ENCODE measurements around the gene CDYL.

The CDYL gene

DNA sequence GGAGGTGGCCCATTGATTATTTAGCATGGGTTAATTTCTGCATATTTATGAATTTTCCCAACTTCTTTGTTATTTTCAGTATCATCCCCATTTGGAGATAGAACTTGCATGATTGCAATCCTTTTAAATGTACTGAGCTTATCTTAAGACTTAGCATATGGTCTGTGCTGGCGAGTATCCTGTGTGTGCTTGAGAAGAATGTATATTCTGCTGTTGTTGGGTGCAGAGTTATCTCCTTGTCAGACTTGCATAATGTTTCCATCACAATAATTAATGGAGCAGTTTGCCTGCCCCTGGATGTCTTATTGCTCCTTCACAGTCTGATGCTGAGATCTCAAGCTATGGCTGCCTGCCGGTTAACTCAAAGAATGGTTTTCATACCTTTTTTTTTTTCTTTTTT, 112.6 kb downstream of the CDYL start:
- peaks cover 94% of the 10 kb centered on the region for H3K79me2 ChIP-seq (ENCODE audit: insufficient read depth, low read depth)

DNA sequence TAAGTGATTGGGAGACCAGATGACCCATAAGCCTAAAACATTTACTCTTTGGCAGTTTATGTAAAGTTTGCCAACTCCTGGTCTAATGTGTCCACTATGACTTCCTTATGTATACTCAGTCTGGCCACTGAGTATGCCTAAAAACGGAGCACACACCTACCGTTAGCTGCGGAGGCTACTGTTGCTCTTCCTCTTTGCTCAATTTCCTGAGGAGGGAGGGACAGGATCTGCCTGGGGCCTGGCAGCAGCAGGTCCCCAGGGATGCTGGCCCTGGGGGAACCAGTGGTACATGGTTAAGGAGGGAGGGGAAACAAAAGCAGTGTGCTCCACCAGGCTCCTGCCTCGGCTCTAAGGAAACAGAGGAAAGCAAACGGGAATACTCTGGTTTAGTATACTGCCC, 113.5 kb downstream of the CDYL start:
- H2AFZ ChIP-seq (ENCODE audit: low read depth), result no peak overlapping the region
- TF ChIP-seq, protein P1, sequence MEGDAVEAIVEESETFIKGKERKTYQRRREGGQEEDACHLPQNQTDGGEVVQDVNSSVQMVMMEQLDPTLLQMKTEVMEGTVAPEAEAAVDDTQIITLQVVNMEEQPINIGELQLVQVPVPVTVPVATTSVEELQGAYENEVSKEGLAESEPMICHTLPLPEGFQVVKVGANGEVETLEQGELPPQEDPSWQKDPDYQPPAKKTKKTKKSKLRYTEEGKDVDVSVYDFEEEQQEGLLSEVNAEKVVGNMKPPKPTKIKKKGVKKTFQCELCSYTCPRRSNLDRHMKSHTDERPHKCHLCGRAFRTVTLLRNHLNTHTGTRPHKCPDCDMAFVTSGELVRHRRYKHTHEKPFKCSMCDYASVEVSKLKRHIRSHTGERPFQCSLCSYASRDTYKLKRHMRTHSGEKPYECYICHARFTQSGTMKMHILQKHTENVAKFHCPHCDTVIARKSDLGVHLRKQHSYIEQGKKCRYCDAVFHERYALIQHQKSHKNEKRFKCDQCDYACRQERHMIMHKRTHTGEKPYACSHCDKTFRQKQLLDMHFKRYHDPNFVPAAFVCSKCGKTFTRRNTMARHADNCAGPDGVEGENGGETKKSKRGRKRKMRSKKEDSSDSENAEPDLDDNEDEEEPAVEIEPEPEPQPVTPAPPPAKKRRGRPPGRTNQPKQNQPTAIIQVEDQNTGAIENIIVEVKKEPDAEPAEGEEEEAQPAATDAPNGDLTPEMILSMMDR (conservative IDR thresholded peaks at IDR 0.05; ENCODE audit: low read depth, low read length), result no peak
- H3K27ac ChIP-seq, result no peak overlapping the region
- H3K27me3 ChIP-seq (ENCODE audit: insufficient read depth, low read depth), result no peaks in the 10 kb centered on the region
- H4K20me1 ChIP-seq (ENCODE audit: insufficient read depth), result 0 out of 2 replicates have a peak, but pooled peaks cover 6% of the 10 kb centered on the region
- H3K36me3 ChIP-seq (ENCODE audit: insufficient read depth), result no peaks in the 10 kb centered on the region; the same call in 1 of the 2 replicates
- peaks cover 86% of the 10 kb centered on the region for H3K79me2 ChIP-seq (ENCODE audit: insufficient read depth, low read depth)
- no peak overlapping the region for H3K9ac ChIP-seq
- peaks cover 25% of the 10 kb centered on the region for H3K4me1 ChIP-seq (ENCODE audit: low read depth, poor library complexity, severe bottlenecking)
- no peak overlapping the region for H3K4me3 ChIP-seq (IDR thresholded peaks at IDR 0.05; ENCODE audit: insufficient read depth, low read depth, low read length)
- H3K4me2 ChIP-seq, result no peak overlapping the region

More for the DNA sequence above, 112.6 kb downstream of the CDYL start:
- TF ChIP-seq, protein P1 (conservative IDR thresholded peaks at IDR 0.05; ENCODE audit: low read depth, low read length), result no peak
- Histone ChIP-seq H3K9ac (no peak overlapping the region), H3K4me3 (IDR thresholded peaks at IDR 0.05; ENCODE audit: insufficient read depth, low read depth, low read length) (no peak overlapping the region), H3K4me2 (no peak overlapping the region), H4K20me1 (ENCODE audit: insufficient read depth) (0 out of 2 replicates have a peak, but pooled peaks cover 6% of the 10 kb centered on the region), H2AFZ (ENCODE audit: low read depth) (no peak overlapping the region), H3K36me3 (ENCODE audit: insufficient read depth) (no peaks in the 10 kb centered on the region; the same call in 1 of the 2 replicates), H3K27me3 (ENCODE audit: insufficient read depth, low read depth) (no peaks in the 10 kb centered on the region), H3K27ac (no peak overlapping the region), H3K4me1 (ENCODE audit: low read depth, poor library complexity, severe bottlenecking) (peaks cover 34% of the 10 kb centered on the region)

DNA sequence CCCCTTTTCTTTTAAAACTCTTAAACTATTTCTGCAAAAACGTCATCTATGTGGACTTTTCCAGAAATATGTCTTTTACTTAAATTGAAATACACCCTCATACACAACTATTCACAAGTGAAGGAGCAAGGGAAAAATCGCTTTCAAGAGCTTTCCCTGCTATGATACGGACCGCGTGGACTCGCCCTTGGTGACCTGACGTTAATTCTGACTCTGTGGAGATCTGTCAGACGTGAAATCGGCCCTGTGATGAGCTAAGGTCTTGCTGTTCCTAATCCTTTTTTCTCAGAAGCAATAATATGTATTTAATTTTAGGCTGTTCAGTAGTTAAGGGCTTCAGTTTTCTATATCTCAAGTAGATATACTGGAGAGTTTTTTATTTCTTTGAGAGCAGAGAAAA, 114.0 kb downstream of the CDYL start:
- no peaks in the 10 kb centered on the region for H3K27me3 ChIP-seq (ENCODE audit: insufficient read depth, low read depth)
- 0 out of 2 replicates have a peak, but pooled peaks cover 6% of the 10 kb centered on the region for H4K20me1 ChIP-seq (ENCODE audit: insufficient read depth)
- H3K4me3 ChIP-seq (IDR thresholded peaks at IDR 0.05; ENCODE audit: insufficient read depth, low read depth, low read length), result no peak overlapping the region
- peaks cover 81% of the 10 kb centered on the region for H3K79me2 ChIP-seq (ENCODE audit: insufficient read depth, low read depth)
- peaks cover 20% of the 10 kb centered on the region for H3K4me1 ChIP-seq (ENCODE audit: low read depth, poor library complexity, severe bottlenecking)
- TF ChIP-seq, protein P1 (conservative IDR thresholded peaks at IDR 0.05; ENCODE audit: low read depth, low read length), result no peak
- no peak overlapping the region for H3K27ac ChIP-seq
- no peak overlapping the region for H3K9ac ChIP-seq
- no peaks in the 10 kb centered on the region; the same call in 1 of the 2 replicates for H3K36me3 ChIP-seq (ENCODE audit: insufficient read depth)
- H3K4me2 ChIP-seq, result no peak overlapping the region
- H2AFZ ChIP-seq (ENCODE audit: low read depth), result no peak overlapping the region

DNA sequence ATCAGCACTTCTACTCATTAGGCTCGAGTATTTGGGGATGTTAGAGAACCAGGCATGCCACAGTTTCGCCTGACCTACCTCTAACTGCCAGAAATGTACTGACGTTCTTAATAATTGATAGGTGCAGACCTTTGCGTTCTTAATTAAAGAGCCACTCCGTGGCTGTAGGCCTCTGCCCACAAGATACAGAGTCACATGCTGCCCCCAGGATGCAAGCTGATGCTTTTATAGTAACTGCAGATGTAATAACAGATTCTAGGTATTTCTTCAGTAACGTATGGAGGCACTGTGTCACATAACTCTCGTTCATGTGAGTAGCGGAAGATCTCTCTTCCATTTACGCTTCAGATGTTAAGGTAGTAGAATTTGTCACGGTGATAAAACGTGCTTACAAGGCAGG, 114.4 kb downstream of the CDYL start:
- H3K9ac ChIP-seq, result no peak overlapping the region
- 0 out of 2 replicates have a peak, but pooled peaks cover 6% of the 10 kb centered on the region for H4K20me1 ChIP-seq (ENCODE audit: insufficient read depth)
- H3K79me2 ChIP-seq (ENCODE audit: insufficient read depth, low read depth), result peaks cover 78% of the 10 kb centered on the region
- peaks cover 16% of the 10 kb centered on the region for H3K4me1 ChIP-seq (ENCODE audit: low read depth, poor library complexity, severe bottlenecking)
- no peaks in the 10 kb centered on the region for H3K27me3 ChIP-seq (ENCODE audit: insufficient read depth, low read depth)
- no peak overlapping the region for H3K27ac ChIP-seq
- no peak overlapping the region for H3K4me3 ChIP-seq (IDR thresholded peaks at IDR 0.05; ENCODE audit: insufficient read depth, low read depth, low read length)
- no peak overlapping the region for H2AFZ ChIP-seq (ENCODE audit: low read depth)
- no peaks in the 10 kb centered on the region; the same call in 1 of the 2 replicates for H3K36me3 ChIP-seq (ENCODE audit: insufficient read depth)
- H3K4me2 ChIP-seq, result no peak overlapping the region
- TF ChIP-seq, protein P1 (conservative IDR thresholded peaks at IDR 0.05; ENCODE audit: low read depth, low read length), result no peak
